BJ (cell line): ENCODE measurements around the gene TRIM38. TPM values are rescaled to one million over a fixed set of nuclear protein-coding genes. Genes with fewer than 3 reads are reported as not detected.
"Not testable (repeated sequence)": the region's sequence is repeated elsewhere in the genome, so short reads cannot be mapped to it uniquely, and the experiment has no call there.

Experiments used
- CTCF ChIA-PET: fragments of 350-600 bp; formaldehyde crosslinking; extraction: SDS; loops from one replicate; lab custom pipeline; 2021; ENCODE audit warnings: antibody characterized with exemption, inconsistent platforms; lab: Yijun Ruan, JAX
- POLR2A ChIA-PET: fragments of 300-600 bp; sonication (Branson Sonifier 250); formaldehyde crosslinking; extraction: SDS; loops from one replicate; lab custom pipeline; 2021; ENCODE audit warnings: antibody characterized with exemption; lab: Charles Lee
- DNase-seq: peaks from one replicate; pipeline ENCODE4 v3.0.0-alpha.2; 2011; ENCODE audit warnings: low read depth
- H3K27me3 ChIP-seq: 2 replicates; pipeline ENCODE4 v1.6.0; 2011; ENCODE audit warnings: low read length; ENCODE audit not compliant: control insufficient read depth, insufficient read depth
- H3K36me3 ChIP-seq: 2 replicates; pipeline ENCODE4 v1.5.1; 2011; ENCODE audit warnings: low read length; ENCODE audit not compliant: control insufficient read depth, insufficient read depth
- H3K4me3 ChIP-seq: 2 replicates; pipeline ENCODE4 v1.5.1; 2011; ENCODE audit warnings: low read depth, mild to moderate bottlenecking, control low read depth, low read length
- CTCF ChIP-seq: IDR thresholded peaks from 2 replicates; pipeline ENCODE4 v1.5.1; 2011; ENCODE audit warnings: low read depth, mild to moderate bottlenecking, control low read depth, inconsistent platforms, low read length, moderate library complexity; ENCODE audit not compliant: insufficient read depth
- polyA plus RNA-seq: library from polyadenylated mRNA; depleted of rRNA; stranded (reverse); fragments of >200 nt; gene quantifications from 2 replicates; pipeline ENCODE4 v1.2.3, GENCODE V29; 2011

Gene TRIM38
- polyA plus RNA-seq, 1 experiment, result 4.7 TPM

- ChIA-PET POLR2A (no interaction called here), CTCF (interaction anchor here (0.7 to 1.7 kb wide), 2 partner anchors 15 to 65 kb away, joined by 3 to 6 read pairs; no protein-coding TSS in a partner anchor)
- Histone ChIP-seq H3K4me3 (no peak overlapping the region), H3K36me3 (no peaks in the 10 kb centered on the region), H3K27me3 (no peaks in the 10 kb centered on the region)
- DNase-seq, result no peak
- TF ChIP-seq CTCF, result no peak
Observed at GRCh38 chr6:25927178-25927577, 35.4 kb upstream of the TRIM38 start.

- Histone ChIP-seq H3K27me3 (no peaks in the 10 kb centered on the region), H3K4me3 (no peak overlapping the region), H3K36me3 (no peaks in the 10 kb centered on the region)
- no peak for TF ChIP-seq CTCF
- ChIA-PET POLR2A (no interaction called here), CTCF (interaction anchor here (0.7 to 1.7 kb wide), 2 partner anchors 14 to 65 kb away, joined by 3 to 6 read pairs; no protein-coding TSS in a partner anchor)
- DNase-seq, result no peak
Observed at GRCh38 chr6:25927756-25928216, 34.8 kb upstream of the TRIM38 start.

GRCh38 chr6:25928562-25929324 lies 33.9 kb upstream of the TRIM38 start:
- no peaks in the 10 kb centered on the region for H3K27me3 ChIP-seq
- no peak for DNase-seq
- ChIA-PET POLR2A (no interaction called here), CTCF (interaction anchor here (1.7 kb wide), 1 partner anchor 13 kb away, joined by 6 read pairs; no protein-coding TSS in a partner anchor)
- no peak for TF ChIP-seq CTCF
- H3K36me3 ChIP-seq, result no peaks in the 10 kb centered on the region
- no peak overlapping the region for H3K4me3 ChIP-seq

GRCh38 chr6:25929785-25930184 lies 32.8 kb upstream of the TRIM38 start:
- H3K36me3 ChIP-seq, DNase-seq, CTCF ChIA-PET, H3K27me3 ChIP-seq, POLR2A ChIA-PET, H3K4me3 ChIP-seq: not testable (repeated sequence)

- TF ChIP-seq CTCF, result no peak
- DNase-seq, result no peak
- Histone ChIP-seq H3K36me3 (no peaks in the 10 kb centered on the region), H3K4me3 (no peak within 1 kb of the TSS), H3K27me3 (no peaks in the 10 kb centered on the region)
- CTCF ChIA-PET, result interaction anchor here (0.7 kb wide), 1 partner anchor 143 kb away, joined by 3 read pairs; no protein-coding TSS in a partner anchor
- POLR2A ChIA-PET, result no interaction called here
Observed at GRCh38 chr6:25930532-25931410, 31.8 kb upstream of the TRIM38 start, which contains the start of gene SLC17A2. Gene SLC17A2, minus strand, starts transcription at chr6:25930691. Its CDS starts 4,895 bp downstream, at chr6:25925796.
